ENCODE results near the gene PHETA2.

Gene PHETA2

GRCh38 chr22:42074846-42075676 is 1.0 kb downstream of the PHETA2 start:
- peak; percentile 12 for DNase-seq (ENCODE audit: low read depth)
- no peak for TF ChIP-seq CTCF (conservative IDR thresholded peaks at IDR 0.05; ENCODE audit: low read depth, low read length)
- H3K4me3 ChIP-seq (ENCODE audit: low read depth, low read length), result peak overlapping the region; percentile 87

- TF ChIP-seq CTCF (conservative IDR thresholded peaks at IDR 0.05; ENCODE audit: low read depth, low read length), result no peak
- H3K4me3 ChIP-seq (ENCODE audit: low read depth, low read length), result no peak overlapping the region
These were observed 2.9 kb downstream of the PHETA2 start for GRCh38 chr22:42076764-42077485.

GRCh38 chr22:42077486-42078125 is 3.6 kb downstream of the PHETA2 start:
- H3K4me3 ChIP-seq (ENCODE audit: low read depth, low read length), result no peak overlapping the region
- no peak for TF ChIP-seq CTCF (conservative IDR thresholded peaks at IDR 0.05; ENCODE audit: low read depth, low read length)

More at GRCh38 chr22:42076764-42077485, 2.9 kb downstream of the PHETA2 start:
- DNase-seq (ENCODE audit: low read depth), result no peak

GRCh38 chr22:42078469-42079318 is 4.6 kb downstream of the PHETA2 start:
- peak overlapping the region; percentile 87 for H3K4me3 ChIP-seq (ENCODE audit: low read depth, low read length)
- peak; percentile 50 for DNase-seq (ENCODE audit: low read depth)
- TF ChIP-seq CTCF (conservative IDR thresholded peaks at IDR 0.05; ENCODE audit: low read depth, low read length), result no peak

More at GRCh38 chr22:42077486-42078125, 3.6 kb downstream of the PHETA2 start:
- no peak for DNase-seq (ENCODE audit: low read depth)

DNA sequence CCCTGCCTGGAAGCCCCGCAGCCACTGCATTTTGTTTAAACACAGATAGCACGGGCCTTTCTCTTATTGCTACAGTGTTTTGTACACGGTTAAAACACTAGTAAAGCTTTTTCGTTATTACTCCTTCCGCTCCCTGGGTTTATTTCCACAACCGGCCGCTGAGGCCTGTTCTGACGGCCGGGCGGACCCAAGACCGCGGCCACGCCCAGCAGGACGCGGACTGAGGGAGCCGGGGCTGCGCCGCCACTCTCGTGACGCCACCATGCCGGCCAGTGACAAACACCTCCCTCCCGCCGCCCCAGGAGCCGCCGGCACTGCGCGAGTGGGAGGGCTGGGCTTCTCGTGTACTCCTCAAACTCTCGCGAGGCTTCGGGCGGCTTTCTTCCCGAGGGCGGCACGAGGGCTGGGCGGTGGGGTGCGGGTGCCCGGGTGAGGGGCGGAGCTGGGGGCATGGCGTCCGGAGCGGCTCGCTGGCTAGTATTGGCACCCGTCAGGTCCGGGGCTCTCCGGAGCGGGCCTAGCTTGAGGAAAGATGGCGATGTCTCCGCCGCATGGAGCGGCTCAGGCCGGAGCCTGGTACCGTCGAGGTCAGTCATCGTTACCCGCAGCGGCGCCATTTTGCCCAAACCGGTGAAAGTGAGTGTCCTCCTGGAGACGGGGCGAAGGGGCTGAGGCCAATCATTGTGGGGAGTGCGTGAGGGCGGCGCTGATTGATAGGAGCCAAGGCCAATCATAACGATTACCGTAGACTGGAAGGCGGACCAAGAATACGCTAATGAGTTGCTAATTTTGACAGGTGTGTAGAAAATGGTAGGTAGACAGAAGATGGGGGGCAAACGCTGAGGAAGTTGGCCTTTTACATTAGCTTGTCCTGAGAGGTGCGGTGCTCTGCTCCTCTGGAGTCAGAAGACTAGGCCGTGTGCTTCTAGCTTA is 5.5 kb downstream of the PHETA2 start, which contains the start of gene SMDT1:
Gene SMDT1 (plus strand): TSS at position 382 of the 933 bp plus-strand sequence. CDS start 69 bp downstream, at position 451.
- no peak for TF ChIP-seq CTCF (conservative IDR thresholded peaks at IDR 0.05; ENCODE audit: low read depth, low read length)
- peak; percentile 99 for DNase-seq (ENCODE audit: low read depth)
- peak within 1 kb of the TSS; percentile 87 for H3K4me3 ChIP-seq (ENCODE audit: low read depth, low read length)
